ENCODE results near the gene FRMD4A. TPM values are rescaled to one million over a fixed set of nuclear protein-coding genes. Genes with fewer than 3 reads are reported as not detected.

FRMD4A gene
- total RNA-seq, 2 donors from 2014 or later: 22.3 to 22.4 TPM

GRCh38 chr10:13953371-13953770, 377.4 kb downstream of the FRMD4A start:
- H3K9me3 Mint-ChIP-seq: peaks cover 10% of the 10 kb centered on the region
- 92 to 95% methylated on average over 2 to 3 of the region's 4 CpGs for WGBS, 2 experiments (ENCODE audit: insufficient coverage in 1 of 2, insufficient read length in 1 of 2)
- H3K27me3 Mint-ChIP-seq (ENCODE audit: insufficient read depth): no peaks in the 10 kb centered on the region
- H3K36me3 ChIP-seq (ENCODE audit: control insufficient read depth, insufficient read depth, low read length): no peaks in the 10 kb centered on the region
- no peak overlapping the region for H3K27ac Mint-ChIP-seq
- peaks cover 7% of the 10 kb centered on the region for H3K4me1 Mint-ChIP-seq
- no peak overlapping the region for H3K4me3 Mint-ChIP-seq
- no peaks in the 10 kb centered on the region for H3K4me1 ChIP-seq (ENCODE audit: control insufficient read depth, insufficient read depth, low read length)
- no peaks in the 10 kb centered on the region for H3K36me3 Mint-ChIP-seq (ENCODE audit: low read depth)
- H3K4me3 ChIP-seq (ENCODE audit: low read length): no peak overlapping the region
- no peaks in the 10 kb centered on the region for H3K27me3 ChIP-seq (ENCODE audit: control insufficient read depth, insufficient read depth, low read length, poor library complexity, severe bottlenecking)
- no peak for DNase-seq
- no peak overlapping the region for H3K9ac ChIP-seq (ENCODE audit: extremely low read depth, low read length, poor library complexity, severe bottlenecking)
- H3K27ac ChIP-seq (ENCODE audit: low read depth, low read length): no peak overlapping the region
- TF ChIP-seq CTCF (conservative IDR thresholded peaks at IDR 0.05): no peak
- peaks cover 6% of the 10 kb centered on the region for H3K9me3 ChIP-seq (ENCODE audit: control insufficient read depth, low read length)

GRCh38 chr10:13950543-13950939, 380.2 kb downstream of the FRMD4A start:
- Histone ChIP-seq H3K4me3 (ENCODE audit: low read length) (no peak overlapping the region), H3K9me3 (ENCODE audit: control insufficient read depth, low read length) (peaks cover 6% of the 10 kb centered on the region), H3K27me3 (ENCODE audit: control insufficient read depth, insufficient read depth, low read length, poor library complexity, severe bottlenecking) (no peaks in the 10 kb centered on the region), H3K27ac (ENCODE audit: low read depth, low read length) (no peak overlapping the region), H3K9ac (ENCODE audit: extremely low read depth, low read length, poor library complexity, severe bottlenecking) (no peak overlapping the region), H3K4me1 (ENCODE audit: control insufficient read depth, insufficient read depth, low read length) (peaks cover 5% of the 10 kb centered on the region), H3K36me3 (ENCODE audit: control insufficient read depth, insufficient read depth, low read length) (no peaks in the 10 kb centered on the region)
- Mint-ChIP-seq H3K9me3 (peaks cover 10% of the 10 kb centered on the region), H3K36me3 (ENCODE audit: low read depth) (no peaks in the 10 kb centered on the region), H3K4me1 (peaks cover 7% of the 10 kb centered on the region), H3K27me3 (ENCODE audit: insufficient read depth) (no peaks in the 10 kb centered on the region), H3K4me3 (no peak overlapping the region), H3K27ac (no peak overlapping the region)
- 90 to 92% methylated on average over 3 to 4 of the region's 4 CpGs for whole genome bisulfite sequencing, 2 experiments (ENCODE audit: insufficient coverage in 1 of 2, insufficient read length in 1 of 2)
- DNase-seq: no peak
- TF ChIP-seq CTCF (conservative IDR thresholded peaks at IDR 0.05): no peak

DNA sequence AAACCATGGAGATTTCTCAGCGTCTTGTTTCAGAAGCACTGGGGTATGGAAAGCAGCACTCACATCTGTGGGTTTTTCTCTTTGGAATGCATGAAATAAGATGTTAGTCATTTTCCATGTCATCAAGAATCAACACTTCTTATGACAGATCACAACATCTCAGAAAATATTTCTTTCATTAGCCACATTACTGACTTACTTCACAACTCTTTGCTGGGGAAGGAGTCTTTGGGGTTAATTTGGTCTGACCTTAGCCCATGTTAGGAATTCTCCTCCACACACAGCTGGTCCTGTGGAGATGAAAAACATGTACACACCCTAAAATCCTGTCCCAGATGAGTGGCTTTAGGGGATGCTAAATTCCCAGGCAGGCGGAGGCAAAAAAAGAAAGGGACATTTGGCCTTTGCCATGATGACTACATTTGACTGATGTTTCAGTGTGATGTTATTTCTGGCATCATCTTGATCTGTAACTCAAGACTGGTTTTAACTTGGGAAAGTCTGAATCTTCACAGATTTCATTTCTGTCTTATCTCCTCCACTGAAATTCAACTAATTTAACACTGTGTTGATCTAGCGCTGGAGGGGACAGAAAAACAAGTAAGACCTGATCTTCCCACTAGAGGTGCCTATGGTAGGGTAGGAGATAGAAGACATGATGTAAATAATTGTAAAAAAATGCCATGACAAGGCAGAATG, 380.7 kb downstream of the FRMD4A start:
- Histone ChIP-seq H3K27me3 (ENCODE audit: control insufficient read depth, insufficient read depth, low read length, poor library complexity, severe bottlenecking) (no peaks in the 10 kb centered on the region), H3K4me1 (ENCODE audit: control insufficient read depth, insufficient read depth, low read length) (peaks cover 5% of the 10 kb centered on the region), H3K4me3 (ENCODE audit: low read length) (no peak overlapping the region), H3K9ac (ENCODE audit: extremely low read depth, low read length, poor library complexity, severe bottlenecking) (no peak overlapping the region), H3K27ac (ENCODE audit: low read depth, low read length) (no peak overlapping the region), H3K9me3 (ENCODE audit: control insufficient read depth, low read length) (peaks cover 6% of the 10 kb centered on the region), H3K36me3 (ENCODE audit: control insufficient read depth, insufficient read depth, low read length) (no peaks in the 10 kb centered on the region)
- Mint-ChIP-seq H3K27me3 (ENCODE audit: insufficient read depth) (no peaks in the 10 kb centered on the region), H3K4me3 (no peak overlapping the region), H3K27ac (no peak overlapping the region), H3K36me3 (ENCODE audit: low read depth) (no peaks in the 10 kb centered on the region), H3K4me1 (peaks cover 8% of the 10 kb centered on the region), H3K9me3 (peaks cover 10% of the 10 kb centered on the region)
- 93 to 99% methylated on average over 3 of the region's 3 CpGs for WGBS, 2 experiments (ENCODE audit: insufficient coverage in 1 of 2, insufficient read length in 1 of 2)
- no peak for TF ChIP-seq CTCF (conservative IDR thresholded peaks at IDR 0.05)
- no peak for DNase-seq

All from endodermal cell (in vitro differentiated cells).